ENCODE results near the gene SLC5A6.

The SLC5A6 gene

DNA sequence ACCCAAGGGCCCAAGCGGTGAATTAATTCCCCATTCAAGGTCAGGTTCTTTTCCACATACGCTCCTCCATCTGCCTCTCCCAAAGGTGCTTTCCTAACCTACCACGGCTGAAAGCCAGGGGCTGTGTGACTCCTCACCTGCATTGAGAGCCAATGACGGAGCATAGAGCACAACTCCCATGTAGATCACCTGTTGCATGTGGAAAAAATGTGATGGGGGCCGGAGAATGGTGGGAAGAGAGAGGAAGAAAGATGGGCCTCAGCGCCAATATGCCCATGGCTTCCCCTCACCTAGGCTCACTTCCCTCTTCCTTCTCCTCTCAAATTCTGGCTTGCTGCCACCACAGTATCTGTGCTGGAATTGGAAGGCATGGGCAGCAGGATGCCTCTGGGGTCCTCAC lies 5.7 kb downstream of the SLC5A6 start:
- H3K4me3 ChIP-seq (ENCODE audit: low read depth, low read length), result no peak overlapping the region
- TF ChIP-seq CTCF (IDR thresholded peaks at IDR 0.05; ENCODE audit: borderline replicate concordance, insufficient read depth, low read depth, low read length), result no peak

GRCh38 chr2:27205206-27205605 lies 6.9 kb downstream of the SLC5A6 start:
- no peak overlapping the region for H3K4me3 ChIP-seq (ENCODE audit: low read depth, low read length)
- TF ChIP-seq CTCF (IDR thresholded peaks at IDR 0.05; ENCODE audit: borderline replicate concordance, insufficient read depth, low read depth, low read length), result no peak

- TF ChIP-seq CTCF (IDR thresholded peaks at IDR 0.05; ENCODE audit: borderline replicate concordance, insufficient read depth, low read depth, low read length), result no peak
- no peak overlapping the region for H3K4me3 ChIP-seq (ENCODE audit: low read depth, low read length)
Observed at GRCh38 chr2:27204566-27204965, 7.5 kb downstream of the SLC5A6 start.

- no peak overlapping the region for H3K4me3 ChIP-seq (ENCODE audit: low read depth, low read length)
- no peak for TF ChIP-seq CTCF (IDR thresholded peaks at IDR 0.05; ENCODE audit: borderline replicate concordance, insufficient read depth, low read depth, low read length)
Observed at GRCh38 chr2:27203741-27204140, 8.3 kb downstream of the SLC5A6 start.

DNA sequence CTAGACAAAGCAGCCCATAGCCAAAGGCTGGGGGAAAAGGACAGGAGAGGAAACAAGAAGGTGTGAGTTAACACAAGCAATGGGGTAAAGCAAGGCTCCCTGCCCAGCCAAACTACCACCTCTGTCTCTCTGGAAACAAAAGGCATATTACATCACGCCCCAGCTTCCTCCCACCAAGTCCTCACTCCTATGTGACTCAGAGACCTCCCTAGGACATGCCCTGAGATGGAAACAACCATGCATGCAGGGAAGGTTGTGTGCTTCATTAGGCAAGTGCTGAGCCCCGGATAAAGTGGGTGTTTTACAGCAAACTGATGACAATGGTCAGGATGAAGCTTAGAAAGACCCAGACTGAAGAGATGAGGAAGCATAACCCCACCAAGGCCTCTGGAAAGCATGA lies 9.2 kb downstream of the SLC5A6 start:
- TF ChIP-seq CTCF (IDR thresholded peaks at IDR 0.05; ENCODE audit: borderline replicate concordance, insufficient read depth, low read depth, low read length), result no peak

GRCh38 chr2:27201675-27202074 lies 10.4 kb downstream of the SLC5A6 start:
- H3K4me3 ChIP-seq (ENCODE audit: low read depth, low read length), result no peak overlapping the region
- no peak for TF ChIP-seq CTCF (IDR thresholded peaks at IDR 0.05; ENCODE audit: borderline replicate concordance, insufficient read depth, low read depth, low read length)

More for the DNA sequence above, 9.2 kb downstream of the SLC5A6 start:
- no peak overlapping the region for H3K4me3 ChIP-seq (ENCODE audit: low read depth, low read length)

- TF ChIP-seq CTCF (IDR thresholded peaks at IDR 0.05; ENCODE audit: borderline replicate concordance, insufficient read depth, low read depth, low read length), result no peak
- H3K4me3 ChIP-seq (ENCODE audit: low read depth, low read length), result no peak overlapping the region
Observed at GRCh38 chr2:27199241-27199640, 12.8 kb downstream of the SLC5A6 start.

Measured in GM12875 (cell line).